Type B pancreatic cell (in vitro differentiated cells): ENCODE measurements around the gene PACSIN2. TPM values are rescaled to one million over a fixed set of nuclear protein-coding genes. Genes with fewer than 3 reads are reported as not detected.

Experiments used
- DNase-seq: peaks from one replicate; pipeline ENCODE4 v3.0.0; 2021; ENCODE audit warnings: mixed read lengths; ENCODE audit not compliant: unreplicated experiment; ENCODE audit errors: extremely low spot score
- H3K27ac Mint-ChIP-seq: 2 replicates; pipeline ENCODE4 v1.8.0; 2021; ENCODE audit warnings: mild to moderate bottlenecking, mixed read lengths
- H3K27me3 Mint-ChIP-seq: 2 replicates; pipeline ENCODE4 v1.8.0; 2021; ENCODE audit warnings: mixed read lengths
- H3K36me3 Mint-ChIP-seq: 2 replicates; pipeline ENCODE4 v1.8.0; 2021; ENCODE audit warnings: mixed read lengths
- H3K4me1 Mint-ChIP-seq: one replicate; pipeline ENCODE4 v1.8.0; 2021; ENCODE audit warnings: mixed read lengths; ENCODE audit not compliant: unreplicated experiment
- H3K4me3 Mint-ChIP-seq: 2 replicates; pipeline ENCODE4 v1.8.0; 2021; ENCODE audit warnings: mild to moderate bottlenecking, mixed read lengths
- H3K9me3 Mint-ChIP-seq: 2 replicates; pipeline ENCODE4 v1.8.0; 2021; ENCODE audit warnings: mixed read lengths
- CTCF ChIP-seq: fragments of 200-600 bp; sonication (generic); conservative IDR thresholded peaks from 2 replicates; pipeline ENCODE4 v1.5.0; 2021; ENCODE audit warnings: antibody characterized with exemption, mild to moderate bottlenecking
- total RNA-seq: library from RNA; stranded (reverse); gene quantifications from 2 replicates; pipeline ENCODE4 v1.2.1, GENCODE V29; 2021; ENCODE audit warnings: low replicate concordance

The PACSIN2 gene
- total RNA-seq, 1 donor from 2014 or later, result 53.4 TPM

DNA sequence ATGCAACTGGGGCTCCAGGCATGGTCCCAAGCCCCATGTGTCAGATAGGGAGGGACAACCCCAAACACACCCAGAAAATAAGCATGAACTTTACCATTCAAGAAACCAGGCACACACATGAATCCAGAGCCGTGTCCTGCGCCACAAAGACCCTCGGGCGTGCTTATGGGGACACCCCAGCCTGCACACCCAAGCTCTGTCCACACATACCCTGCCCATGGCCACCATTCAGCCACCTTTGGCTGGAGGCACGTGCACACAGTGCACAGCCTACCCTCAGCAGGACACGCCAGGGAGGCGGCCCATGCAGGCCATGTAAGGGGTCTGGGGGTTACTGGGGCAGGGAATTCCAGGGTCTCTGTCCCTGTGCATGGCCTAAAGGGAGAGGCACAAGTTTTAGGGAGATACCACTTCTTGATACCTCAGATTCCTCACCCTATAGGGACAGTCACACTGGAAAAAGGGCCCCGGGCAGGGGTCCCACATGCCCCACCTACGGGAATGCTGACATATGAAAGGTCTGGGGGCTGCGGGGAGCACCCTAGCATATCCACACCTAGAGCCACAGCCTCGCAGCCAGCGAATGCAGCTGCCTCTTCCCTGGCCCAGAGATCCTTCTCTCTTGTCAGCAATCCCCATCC, 20.6 kb downstream of the PACSIN2 start:
- peaks cover 40% of the 10 kb centered on the region for H3K4me1 Mint-ChIP-seq

DNA sequence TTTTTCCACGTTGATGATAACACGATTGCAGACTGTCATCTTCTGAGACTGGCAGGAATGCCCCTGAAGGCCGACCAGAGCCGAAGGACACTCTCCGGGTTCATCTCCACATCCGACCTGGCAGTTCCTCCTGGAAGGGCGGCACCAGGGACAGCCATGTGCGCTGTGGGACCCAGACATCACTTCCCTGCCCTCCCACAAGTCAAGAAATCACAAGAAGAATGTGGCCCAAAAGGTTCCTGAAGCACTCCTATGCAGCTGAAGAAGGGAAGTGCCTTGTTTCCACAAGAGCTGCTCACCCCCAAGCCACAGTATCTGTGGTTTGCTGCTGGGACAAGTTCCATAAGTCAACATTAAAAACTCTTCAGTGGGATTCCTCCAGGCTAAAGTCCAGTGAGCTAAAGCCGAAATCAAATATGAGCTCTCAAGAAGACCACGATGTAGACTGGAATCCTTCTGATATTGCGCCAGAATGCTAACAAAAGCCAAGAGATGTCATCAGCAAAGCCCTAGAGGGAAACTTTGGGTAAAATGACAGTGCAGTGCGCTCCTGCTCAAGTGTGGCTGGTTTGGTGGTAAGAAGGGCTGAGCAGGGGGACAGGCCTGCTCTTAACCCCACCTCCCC, 21.2 kb downstream of the PACSIN2 start:
- Mint-ChIP-seq H3K27me3 (no peaks in the 10 kb centered on the region), H3K9me3 (no peaks in the 10 kb centered on the region), H3K4me3 (no peak overlapping the region), H3K4me1 (peaks cover 40% of the 10 kb centered on the region), H3K27ac (peak overlapping the region; percentile 77), H3K36me3 (peaks cover 13% of the 10 kb centered on the region)
- no peak for TF ChIP-seq CTCF
- no peak for DNase-seq

More for the DNA sequence above, 20.6 kb downstream of the PACSIN2 start:
- Mint-ChIP-seq H3K27ac (peak overlapping the region; percentile 98), H3K4me3 (no peak overlapping the region), H3K36me3 (peaks cover 18% of the 10 kb centered on the region), H3K9me3 (no peaks in the 10 kb centered on the region), H3K27me3 (no peaks in the 10 kb centered on the region)
- no peak for TF ChIP-seq CTCF
- DNase-seq, result no peak

DNA sequence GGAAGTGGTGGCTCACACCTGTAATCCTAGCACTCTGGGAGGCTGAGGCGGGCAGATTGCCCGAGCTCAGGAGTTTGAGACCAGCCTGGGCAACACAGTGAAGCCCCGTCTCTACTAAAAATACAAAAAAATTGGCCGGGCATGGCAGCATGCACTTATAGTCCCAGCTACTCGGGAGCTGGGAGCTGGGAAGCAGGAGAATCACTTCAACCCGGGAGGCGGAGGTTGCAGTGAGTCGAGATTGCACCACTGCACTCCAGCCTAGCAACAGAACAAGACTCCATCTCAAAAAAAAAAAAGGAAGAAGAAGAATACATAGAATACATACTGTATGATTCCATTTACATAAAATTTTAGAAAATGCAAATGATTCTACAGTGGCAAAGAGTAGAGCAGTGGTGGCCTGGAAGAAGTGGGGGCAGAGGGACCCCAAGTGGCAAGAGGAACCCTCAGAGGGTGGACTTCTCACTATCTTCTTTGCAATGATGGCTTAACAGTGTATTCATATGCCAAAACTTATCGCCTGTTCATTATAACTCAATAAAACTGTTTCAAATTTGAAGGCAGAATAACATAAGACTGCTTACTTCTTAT, 22.0 kb downstream of the PACSIN2 start:
- Mint-ChIP-seq H3K4me1 (peaks cover 41% of the 10 kb centered on the region), H3K9me3 (no peaks in the 10 kb centered on the region), H3K27ac (no peak overlapping the region)

DNA sequence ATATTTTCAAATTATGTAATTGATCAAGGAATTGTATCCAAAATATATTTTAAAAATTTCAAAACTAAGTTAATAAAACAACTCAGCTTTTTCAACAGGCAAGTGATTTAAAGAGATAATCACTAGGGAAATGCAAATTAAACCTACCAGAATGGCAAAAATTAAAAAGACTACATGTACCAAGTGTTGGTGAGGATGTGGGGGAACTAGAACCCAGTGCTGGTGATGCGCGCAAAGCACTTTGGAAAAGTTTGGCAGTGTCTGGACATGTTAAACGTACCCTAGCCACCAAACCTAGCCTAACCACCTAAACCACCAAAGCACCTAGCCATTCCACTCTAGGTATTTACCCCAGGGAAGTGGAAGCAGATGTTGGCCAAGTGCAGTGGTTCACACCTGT, 22.9 kb downstream of the PACSIN2 start:
- Mint-ChIP-seq H3K4me1 (peaks cover 38% of the 10 kb centered on the region), H3K36me3 (peaks cover 6% of the 10 kb centered on the region), H3K27me3 (no peaks in the 10 kb centered on the region), H3K4me3 (no peak overlapping the region), H3K9me3 (no peaks in the 10 kb centered on the region), H3K27ac (no peak overlapping the region)
- DNase-seq, result no peak
- TF ChIP-seq CTCF, result no peak

More for the DNA sequence above, 22.0 kb downstream of the PACSIN2 start:
- H3K36me3 Mint-ChIP-seq, result peaks cover 6% of the 10 kb centered on the region
- no peaks in the 10 kb centered on the region for H3K27me3 Mint-ChIP-seq
- no peak for TF ChIP-seq CTCF
- DNase-seq, result no peak
- no peak overlapping the region for H3K4me3 Mint-ChIP-seq

- Mint-ChIP-seq H3K36me3 (peaks cover 6% of the 10 kb centered on the region), H3K27me3 (no peaks in the 10 kb centered on the region), H3K9me3 (no peaks in the 10 kb centered on the region), H3K4me3 (no peak overlapping the region), H3K27ac (peak overlapping the region; percentile 86), H3K4me1 (peaks cover 47% of the 10 kb centered on the region)
- TF ChIP-seq CTCF, result no peak
- no peak for DNase-seq
Measured at GRCh38 chr22:42991010-42991651, 23.8 kb downstream of the PACSIN2 start.
